ENCODE data around the gene EIF2AK3. TPM values are rescaled to one million over a fixed set of nuclear protein-coding genes. Genes with fewer than 3 reads are reported as not detected.

Gene EIF2AK3
- total RNA-seq, 1 experiment from 2014 or later: 11.3 TPM

DNA sequence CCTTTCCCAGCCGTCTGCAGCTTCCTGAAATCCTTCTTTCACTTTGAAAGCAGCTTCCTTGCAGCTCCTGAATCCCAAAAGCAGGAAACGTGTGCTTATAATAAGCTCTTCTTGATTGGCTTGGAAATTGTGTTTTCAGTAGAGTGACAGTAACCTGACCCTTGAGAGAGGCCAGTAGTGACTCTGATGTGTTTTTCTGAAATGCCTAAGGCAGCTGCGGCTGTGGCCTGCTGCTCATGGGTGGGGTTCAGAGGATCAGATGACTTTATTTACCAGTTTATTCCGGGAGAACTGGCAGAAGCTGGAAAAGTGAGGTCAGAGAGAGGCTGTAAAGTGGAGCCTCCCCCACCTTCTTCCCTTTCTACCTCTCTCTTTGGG, 32.3 kb upstream of the EIF2AK3 start:
- no peak for TF ChIP-seq TCF7L2 (IDR thresholded peaks at IDR 0.05; ENCODE audit: low read depth, low read length)
- TF ChIP-seq POLR2AphosphoS5 (IDR thresholded peaks at IDR 0.05; ENCODE audit: low read depth, low read length): no peak
- TF ChIP-seq SIN3A (IDR thresholded peaks at IDR 0.05; ENCODE audit: borderline replicate concordance, insufficient read depth, low read depth, low read length): no peak
- TF ChIP-seq, protein P1, sequence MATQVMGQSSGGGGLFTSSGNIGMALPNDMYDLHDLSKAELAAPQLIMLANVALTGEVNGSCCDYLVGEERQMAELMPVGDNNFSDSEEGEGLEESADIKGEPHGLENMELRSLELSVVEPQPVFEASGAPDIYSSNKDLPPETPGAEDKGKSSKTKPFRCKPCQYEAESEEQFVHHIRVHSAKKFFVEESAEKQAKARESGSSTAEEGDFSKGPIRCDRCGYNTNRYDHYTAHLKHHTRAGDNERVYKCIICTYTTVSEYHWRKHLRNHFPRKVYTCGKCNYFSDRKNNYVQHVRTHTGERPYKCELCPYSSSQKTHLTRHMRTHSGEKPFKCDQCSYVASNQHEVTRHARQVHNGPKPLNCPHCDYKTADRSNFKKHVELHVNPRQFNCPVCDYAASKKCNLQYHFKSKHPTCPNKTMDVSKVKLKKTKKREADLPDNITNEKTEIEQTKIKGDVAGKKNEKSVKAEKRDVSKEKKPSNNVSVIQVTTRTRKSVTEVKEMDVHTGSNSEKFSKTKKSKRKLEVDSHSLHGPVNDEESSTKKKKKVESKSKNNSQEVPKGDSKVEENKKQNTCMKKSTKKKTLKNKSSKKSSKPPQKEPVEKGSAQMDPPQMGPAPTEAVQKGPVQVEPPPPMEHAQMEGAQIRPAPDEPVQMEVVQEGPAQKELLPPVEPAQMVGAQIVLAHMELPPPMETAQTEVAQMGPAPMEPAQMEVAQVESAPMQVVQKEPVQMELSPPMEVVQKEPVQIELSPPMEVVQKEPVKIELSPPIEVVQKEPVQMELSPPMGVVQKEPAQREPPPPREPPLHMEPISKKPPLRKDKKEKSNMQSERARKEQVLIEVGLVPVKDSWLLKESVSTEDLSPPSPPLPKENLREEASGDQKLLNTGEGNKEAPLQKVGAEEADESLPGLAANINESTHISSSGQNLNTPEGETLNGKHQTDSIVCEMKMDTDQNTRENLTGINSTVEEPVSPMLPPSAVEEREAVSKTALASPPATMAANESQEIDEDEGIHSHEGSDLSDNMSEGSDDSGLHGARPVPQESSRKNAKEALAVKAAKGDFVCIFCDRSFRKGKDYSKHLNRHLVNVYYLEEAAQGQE (IDR thresholded peaks at IDR 0.05; ENCODE audit: insufficient read depth in 1 of 2, low read depth in 2 of 2, low read length in 1 of 2): no peak
- TF ChIP-seq CTCF (IDR thresholded peaks at IDR 0.05): no peak
- H3K27me3 ChIP-seq (ENCODE audit: control insufficient read depth, insufficient read depth, low read length): no peaks in the 10 kb centered on the region
- ATAC-seq (peak; percentile 65; the same call in 1 of the 2 replicates), DNase-seq (ENCODE audit: low read depth, low spot score) (no peak)
- BruUV-seq (replicated peaks): no TSS peak
- intact Hi-C loops (cut with micrococcal nuclease; ENCODE audit: unreplicated experiment): no loop called here
- no peak overlapping the region for H3K27ac ChIP-seq (ENCODE audit: low read length)
- H3K36me3 ChIP-seq (ENCODE audit: control insufficient read depth, insufficient read depth, low read length): no peaks in the 10 kb centered on the region
- H3K4me1 ChIP-seq (ENCODE audit: control insufficient read depth, insufficient read depth, low read length): peaks cover 4% of the 10 kb centered on the region; the same call in 1 of the 2 replicates
- H3K4me3 ChIP-seq (ENCODE audit: low read depth in 2 of 2, low read length in 2 of 2): peak overlapping the region in 1 of 2 experiments; percentile 26; a peak in 2 of 4 replicates
- ChIA-PET POLR2A (interaction anchor here (0.5 kb wide), 1 partner anchor 90 kb away, joined by 3 read pairs; no protein-coding TSS in a partner anchor), CTCF (interaction anchor here (0.7 kb wide), 1 partner anchor 12 kb away, joined by 3 read pairs; no protein-coding TSS in a partner anchor)
- in situ Hi-C loops (cut with HindIII; ENCODE audit: low pct_unique_long_range_greater_than_20kb, low sequenced_read_pairs): no loop called here
- H3K9me3 ChIP-seq (ENCODE audit: control insufficient read depth, insufficient read depth, low read depth, low read length): no peaks in the 10 kb centered on the region

DNA sequence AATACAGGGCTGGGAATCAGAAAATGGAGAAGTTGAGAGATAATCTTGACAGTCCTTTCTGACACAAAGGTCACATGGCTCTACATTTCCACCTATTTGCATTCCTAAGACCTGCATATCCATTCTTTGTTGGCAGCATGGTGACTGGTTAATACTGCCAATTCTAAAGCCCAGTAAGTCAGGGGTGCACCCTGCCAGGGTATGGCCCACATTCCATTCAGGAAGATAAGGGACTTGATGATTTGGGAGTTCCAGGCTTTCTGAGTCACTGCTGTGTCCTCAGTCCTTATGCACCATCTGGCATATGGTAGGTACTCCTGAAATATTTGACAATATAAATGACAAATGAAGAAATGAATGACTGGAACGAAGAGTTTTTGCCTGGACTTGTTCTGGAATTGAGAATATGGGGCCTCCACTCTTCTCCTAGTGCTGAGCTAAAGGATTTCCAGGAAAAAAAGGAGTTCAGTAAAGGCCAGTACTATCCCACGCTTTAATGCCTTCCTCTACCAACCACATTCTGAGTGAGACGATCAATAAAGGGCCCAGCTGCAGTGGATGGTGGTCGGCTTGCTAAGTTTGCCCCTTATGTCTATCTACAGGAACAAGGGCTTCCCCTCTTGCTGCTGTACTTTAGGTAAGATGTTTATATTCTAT, 31.7 kb upstream of the EIF2AK3 start:
- Histone ChIP-seq H3K27me3 (ENCODE audit: control insufficient read depth, insufficient read depth, low read length) (no peaks in the 10 kb centered on the region), H3K36me3 (ENCODE audit: control insufficient read depth, insufficient read depth, low read length) (no peaks in the 10 kb centered on the region), H3K4me3 (ENCODE audit: low read depth in 2 of 2, low read length in 2 of 2) (peak overlapping the region in 1 of 2 experiments; percentile 26; a peak in 2 of 4 replicates), H3K27ac (ENCODE audit: low read length) (no peak overlapping the region), H3K9me3 (ENCODE audit: control insufficient read depth, insufficient read depth, low read depth, low read length) (no peaks in the 10 kb centered on the region), H3K4me1 (ENCODE audit: control insufficient read depth, insufficient read depth, low read length) (peaks cover 4% of the 10 kb centered on the region; the same call in 1 of the 2 replicates)
- ChIA-PET POLR2A (interaction anchor here (0.5 kb wide), 1 partner anchor 90 kb away, joined by 3 read pairs; no protein-coding TSS in a partner anchor), CTCF (interaction anchor here (0.7 to 1.4 kb wide), 2 partner anchors 11 to 13 kb away, joined by 3 to 4 read pairs; no protein-coding TSS in a partner anchor)
- BruUV-seq (replicated peaks): no TSS peak
- intact Hi-C loops (cut with micrococcal nuclease; ENCODE audit: unreplicated experiment) (no loop called here), in situ Hi-C loops (cut with HindIII; ENCODE audit: low pct_unique_long_range_greater_than_20kb, low sequenced_read_pairs) (no loop called here)
- TF ChIP-seq SIN3A (IDR thresholded peaks at IDR 0.05; ENCODE audit: borderline replicate concordance, insufficient read depth, low read depth, low read length): no peak
- no peak for TF ChIP-seq TCF7L2 (IDR thresholded peaks at IDR 0.05; ENCODE audit: low read depth, low read length)
- ATAC-seq (peak; percentile 70), DNase-seq (ENCODE audit: low read depth, low spot score) (no peak)

- no peak for ATAC-seq
- Histone ChIP-seq H3K36me3 (ENCODE audit: control insufficient read depth, insufficient read depth, low read length) (no peaks in the 10 kb centered on the region), H3K4me3 (ENCODE audit: low read depth in 2 of 2, low read length in 2 of 2) (no peak overlapping the region), H3K27ac (ENCODE audit: low read length) (no peak overlapping the region), H3K9me3 (ENCODE audit: control insufficient read depth, insufficient read depth, low read depth, low read length) (no peaks in the 10 kb centered on the region), H3K4me1 (ENCODE audit: control insufficient read depth, insufficient read depth, low read length) (peaks cover 4% of the 10 kb centered on the region; the same call in 1 of the 2 replicates), H3K27me3 (ENCODE audit: control insufficient read depth, insufficient read depth, low read length) (no peaks in the 10 kb centered on the region)
- ChIA-PET POLR2A (no interaction called here), CTCF (interaction anchor here (1.4 kb wide), 1 partner anchor 12 kb away, joined by 4 read pairs; no protein-coding TSS in a partner anchor)
- TF ChIP-seq TCF7L2 (IDR thresholded peaks at IDR 0.05; ENCODE audit: low read depth, low read length) (no peak), POLR2AphosphoS5 (IDR thresholded peaks at IDR 0.05; ENCODE audit: low read depth, low read length) (no peak), SIN3A (IDR thresholded peaks at IDR 0.05; ENCODE audit: borderline replicate concordance, insufficient read depth, low read depth, low read length) (no peak), CTCF (IDR thresholded peaks at IDR 0.05) (no peak)
- TF ChIP-seq, protein P1 (IDR thresholded peaks at IDR 0.05; ENCODE audit: insufficient read depth in 1 of 2, low read depth in 2 of 2, low read length in 1 of 2): no peak
- DNase-seq (ENCODE audit: low read depth, low spot score): no peak
- no TSS peak for BruUV-seq (replicated peaks)
- in situ Hi-C loops (cut with HindIII; ENCODE audit: low pct_unique_long_range_greater_than_20kb, low sequenced_read_pairs): no loop called here
- intact Hi-C loops (cut with micrococcal nuclease; ENCODE audit: unreplicated experiment): no loop called here
Measured at GRCh38 chr2:88658326-88658725, 31.1 kb upstream of the EIF2AK3 start.

Data from Panc1 (cell line).